Mesothelial cell of epicardium (in vitro differentiated cells): ENCODE results near the gene CLASP1. TPM values are rescaled to one million over a fixed set of nuclear protein-coding genes. Genes with fewer than 3 reads are reported as not detected.

Experiments
- DNase-seq, 2 experiments: peaks; one replicate each; pipeline ENCODE4 v3.0.0; 2021; ENCODE audit warnings: low spot score in 2 of 2; ENCODE audit not compliant: unreplicated experiment in 2 of 2
- H3K27ac Mint-ChIP-seq: 2 replicates; pipeline ENCODE4 v1.8.0; 2021; ENCODE audit warnings: mixed read lengths
- H3K27me3 Mint-ChIP-seq: 2 replicates; pipeline ENCODE4 v1.8.0; 2021; ENCODE audit warnings: low read depth, mixed read lengths
- H3K36me3 Mint-ChIP-seq: 2 replicates; pipeline ENCODE4 v1.8.0; 2021; ENCODE audit warnings: mixed read lengths
- H3K4me1 Mint-ChIP-seq: 2 replicates; pipeline ENCODE4 v1.8.0; 2021; ENCODE audit warnings: mixed read lengths
- H3K4me3 Mint-ChIP-seq: 2 replicates; pipeline ENCODE4 v1.8.0; 2021; ENCODE audit warnings: mild to moderate bottlenecking, moderate library complexity, mixed read lengths
- H3K9me3 Mint-ChIP-seq: 2 replicates; pipeline ENCODE4 v1.8.0; 2021; ENCODE audit warnings: mixed read lengths
- total RNA-seq: library from RNA; stranded (reverse); gene quantifications from 3 replicates; pipeline ENCODE4 v1.2.1, GENCODE V29; 2021
- TF ChIP-seq, protein P1 (sequence below): fragments of 200-600 bp; sonication (generic); IDR thresholded peaks from one replicate; pipeline ENCODE4 v1.5.0; 2021; ENCODE audit warnings: antibody characterized with exemption; ENCODE audit not compliant: unreplicated experiment

Gene CLASP1
- total RNA-seq, 1 donor from 2014 or later, result 99.8 TPM

DNA sequence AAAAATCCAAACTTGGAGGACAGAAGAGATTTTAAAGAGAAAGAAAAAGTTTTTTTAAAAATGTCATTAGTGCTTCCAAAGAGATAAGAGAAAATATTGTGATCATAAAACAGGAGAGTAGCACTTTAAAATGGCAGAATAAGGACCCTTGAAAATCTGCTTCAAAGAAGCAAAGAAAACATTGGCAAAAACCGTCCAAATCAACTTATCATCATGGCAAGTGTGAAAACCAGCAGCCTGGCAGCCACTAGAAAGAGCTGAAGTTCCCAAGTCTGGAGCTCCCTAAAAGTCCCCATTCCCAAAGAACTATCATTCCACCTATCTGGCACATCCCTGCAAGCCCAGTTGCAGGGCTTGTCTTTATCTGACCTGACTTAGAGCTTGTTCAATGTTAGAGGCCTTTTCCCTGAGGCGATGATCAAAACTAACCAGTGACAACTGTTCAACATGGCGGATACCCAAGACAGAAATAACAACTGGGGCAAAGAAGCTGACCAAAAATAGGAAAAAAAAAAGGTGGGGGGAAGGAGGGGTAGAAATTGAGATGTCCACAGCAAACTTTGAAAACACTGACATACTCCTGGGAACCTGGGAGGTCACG lies 143.2 kb downstream of the CLASP1 start:
- Mint-ChIP-seq H3K27me3 (no peaks in the 10 kb centered on the region), H3K4me3 (no peak overlapping the region), H3K36me3 (peaks cover 57% of the 10 kb centered on the region), H3K27ac (no peak overlapping the region), H3K9me3 (peaks cover 16% of the 10 kb centered on the region), H3K4me1 (peaks cover 3% of the 10 kb centered on the region)
- TF ChIP-seq, protein P1, sequence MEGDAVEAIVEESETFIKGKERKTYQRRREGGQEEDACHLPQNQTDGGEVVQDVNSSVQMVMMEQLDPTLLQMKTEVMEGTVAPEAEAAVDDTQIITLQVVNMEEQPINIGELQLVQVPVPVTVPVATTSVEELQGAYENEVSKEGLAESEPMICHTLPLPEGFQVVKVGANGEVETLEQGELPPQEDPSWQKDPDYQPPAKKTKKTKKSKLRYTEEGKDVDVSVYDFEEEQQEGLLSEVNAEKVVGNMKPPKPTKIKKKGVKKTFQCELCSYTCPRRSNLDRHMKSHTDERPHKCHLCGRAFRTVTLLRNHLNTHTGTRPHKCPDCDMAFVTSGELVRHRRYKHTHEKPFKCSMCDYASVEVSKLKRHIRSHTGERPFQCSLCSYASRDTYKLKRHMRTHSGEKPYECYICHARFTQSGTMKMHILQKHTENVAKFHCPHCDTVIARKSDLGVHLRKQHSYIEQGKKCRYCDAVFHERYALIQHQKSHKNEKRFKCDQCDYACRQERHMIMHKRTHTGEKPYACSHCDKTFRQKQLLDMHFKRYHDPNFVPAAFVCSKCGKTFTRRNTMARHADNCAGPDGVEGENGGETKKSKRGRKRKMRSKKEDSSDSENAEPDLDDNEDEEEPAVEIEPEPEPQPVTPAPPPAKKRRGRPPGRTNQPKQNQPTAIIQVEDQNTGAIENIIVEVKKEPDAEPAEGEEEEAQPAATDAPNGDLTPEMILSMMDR, result no peak
- DNase-seq, result no peak

- TF ChIP-seq, protein P1, result no peak
- H3K27me3 Mint-ChIP-seq, result no peaks in the 10 kb centered on the region
- H3K4me1 Mint-ChIP-seq, result peaks cover 3% of the 10 kb centered on the region
- no peak overlapping the region for H3K27ac Mint-ChIP-seq
- H3K9me3 Mint-ChIP-seq, result peaks cover 18% of the 10 kb centered on the region
- H3K4me3 Mint-ChIP-seq, result no peak overlapping the region
- H3K36me3 Mint-ChIP-seq, result peaks cover 60% of the 10 kb centered on the region
- DNase-seq, result no peak
These were observed 144.3 kb downstream of the CLASP1 start for GRCh38 chr2:121505005-121505404.

- TF ChIP-seq, protein P1, result no peak
- no peaks in the 10 kb centered on the region for H3K27me3 Mint-ChIP-seq
- peaks cover 62% of the 10 kb centered on the region for H3K36me3 Mint-ChIP-seq
- H3K4me1 Mint-ChIP-seq, result peaks cover 3% of the 10 kb centered on the region
- DNase-seq, result no peak
- H3K27ac Mint-ChIP-seq, result no peak overlapping the region
- H3K4me3 Mint-ChIP-seq, result no peak overlapping the region
- H3K9me3 Mint-ChIP-seq, result peaks cover 21% of the 10 kb centered on the region
These were observed 144.9 kb downstream of the CLASP1 start for GRCh38 chr2:121504316-121504715.

DNA sequence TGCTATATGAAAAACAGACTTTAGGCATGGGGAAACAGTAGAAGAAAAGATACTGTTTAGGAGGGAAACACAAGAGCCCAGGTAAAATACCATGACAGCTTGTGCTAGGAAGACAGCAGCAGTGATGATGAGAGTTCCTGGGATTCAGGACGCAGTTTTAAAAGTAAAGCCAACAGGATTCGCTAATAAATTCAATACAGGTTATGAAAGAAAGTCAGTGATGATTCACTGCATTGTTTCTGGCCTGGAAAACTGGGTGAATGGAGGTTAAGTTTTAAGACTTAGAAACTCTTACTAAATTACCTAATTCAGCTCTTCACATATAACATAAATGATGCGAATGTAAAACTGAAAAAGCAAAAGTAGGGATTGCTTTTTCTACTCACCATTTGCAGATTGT lies 146.5 kb downstream of the CLASP1 start:
- Mint-ChIP-seq H3K27ac (no peak overlapping the region), H3K9me3 (peaks cover 21% of the 10 kb centered on the region)

GRCh38 chr2:121502246-121502645 lies 147.0 kb downstream of the CLASP1 start:
- no peak overlapping the region for H3K4me3 Mint-ChIP-seq
- peak overlapping the region; percentile 43 for H3K27ac Mint-ChIP-seq
- H3K4me1 Mint-ChIP-seq, result peaks cover 3% of the 10 kb centered on the region
- TF ChIP-seq, protein P1, result no peak
- peaks cover 16% of the 10 kb centered on the region for H3K9me3 Mint-ChIP-seq
- H3K27me3 Mint-ChIP-seq, result no peaks in the 10 kb centered on the region
- DNase-seq, result no peak
- peaks cover 57% of the 10 kb centered on the region for H3K36me3 Mint-ChIP-seq

More for the DNA sequence above, 146.5 kb downstream of the CLASP1 start:
- no peaks in the 10 kb centered on the region for H3K27me3 Mint-ChIP-seq
- H3K4me1 Mint-ChIP-seq, result peaks cover 3% of the 10 kb centered on the region
- no peak for DNase-seq
- H3K4me3 Mint-ChIP-seq, result no peak overlapping the region
- H3K36me3 Mint-ChIP-seq, result peaks cover 61% of the 10 kb centered on the region
- TF ChIP-seq, protein P1, result no peak

GRCh38 chr2:121501554-121501953 lies 147.7 kb downstream of the CLASP1 start:
- Mint-ChIP-seq H3K27me3 (no peaks in the 10 kb centered on the region), H3K36me3 (peaks cover 50% of the 10 kb centered on the region), H3K27ac (no peak overlapping the region), H3K9me3 (peaks cover 10% of the 10 kb centered on the region), H3K4me3 (no peak overlapping the region), H3K4me1 (peaks cover 3% of the 10 kb centered on the region)
- TF ChIP-seq, protein P1, result no peak
- no peak for DNase-seq
